SK-N-SH (cell line): Measurements from ENCODE around the gene PPP2R3C. TPM values are rescaled to one million over a fixed set of nuclear protein-coding genes. Genes with fewer than 3 reads are reported as not detected.
A peak's percentile ranks its signal among the peaks of the same experiment; 100 is the strongest.
"Not testable (repeated sequence)": the region's sequence is repeated elsewhere in the genome, so short reads cannot be mapped to it uniquely, and the experiment has no call there.

Experiments
- CTCF ChIA-PET: fragments of 300-600, 350-600 bp; formaldehyde crosslinking; extraction: SDS; loops from one replicate; lab custom pipeline; 2021; lab: Yijun Ruan, JAX
- POLR2A ChIA-PET: fragments of 350-600 bp; sonication (Branson Sonifier 250); formaldehyde crosslinking; extraction: SDS; loops from one replicate; lab custom pipeline; 2020; ENCODE audit warnings: antibody characterized with exemption, inconsistent platforms; lab: Yijun Ruan, JAX
- DNase-seq: peaks from one replicate; pipeline ENCODE4 v3.0.0; 2012
- H2AFZ ChIP-seq: fragments of 200-600 bp; sonication (generic); 2 replicates; pipeline ENCODE4 v1.8.1; 2016; ENCODE audit warnings: antibody characterized with exemption, mild to moderate bottlenecking, low read depth
- H3F3A ChIP-seq: fragments of 200-600 bp; sonication (generic); replicated peaks from 2 replicates; pipeline ENCODE3; 2016; ENCODE audit warnings: antibody characterized with exemption, mild to moderate bottlenecking; ENCODE audit not compliant: insufficient read depth
- H3K27ac ChIP-seq, 2 experiments: fragments of 200-500 bp in 1 of 2; fragments of 200-600 bp in 1 of 2; sonication (Bioruptor generic) in 1 of 2; sonication (generic), shearing (Covaris generic) in 1 of 2; 2 replicates each; pipeline versions ENCODE4 v1.5.1 to v1.6.1; 2014 to 2016; ENCODE audit warnings: low read depth in 2 of 2, inconsistent platforms in 1 of 2, low read length in 1 of 2, mild to moderate bottlenecking in 1 of 2, mixed read lengths in 1 of 2
- H3K27me3 ChIP-seq: fragments of 200-600 bp; sonication (generic), shearing (Covaris generic); 2 replicates; pipeline ENCODE4 v1.6.1; 2016; ENCODE audit warnings: mixed run types; ENCODE audit not compliant: insufficient read depth
- H3K36me3 ChIP-seq, 2 experiments: fragments of 200-500 bp in 1 of 2; fragments of 200-600 bp in 1 of 2; sonication (Bioruptor generic) in 1 of 2; sonication (generic) in 1 of 2; replicated peaks in 1 of 2; 2 replicates each; pipeline versions ENCODE3 to v1.5.1; 2014 to 2016; ENCODE audit warnings: low read length in 1 of 2, mild to moderate bottlenecking in 1 of 2; ENCODE audit not compliant: insufficient read depth in 2 of 2, control insufficient read depth in 1 of 2
- H3K4me1 ChIP-seq, 2 experiments: fragments of 200-500 bp in 1 of 2; fragments of 200-600 bp in 1 of 2; sonication (Bioruptor generic) in 1 of 2; sonication (generic), shearing (Covaris generic) in 1 of 2; 2 replicates each; pipeline versions ENCODE4 v1.5.1 to v1.6.1; 2014 to 2016; ENCODE audit warnings: low read depth in 1 of 2, low read length in 1 of 2, mixed run types in 1 of 2; ENCODE audit not compliant: insufficient read depth in 2 of 2, control insufficient read depth in 1 of 2
- H3K4me2 ChIP-seq: fragments of 200-600 bp; sonication (generic), shearing (Covaris generic); 2 replicates; pipeline ENCODE4 v1.6.1; 2017; ENCODE audit warnings: mixed run types
- H3K4me3 ChIP-seq, 2 experiments: fragments of 200-500 bp in 1 of 2; fragments of 200-600 bp in 1 of 2; sonication (Bioruptor generic) in 1 of 2; sonication (generic), shearing (Covaris generic) in 1 of 2; 2 replicates each; pipeline versions ENCODE4 v1.5.1 to v1.8.1; 2014 to 2016; ENCODE audit warnings: low read depth in 2 of 2, inconsistent platforms in 1 of 2, low read length in 1 of 2, mild to moderate bottlenecking in 1 of 2, mixed read lengths in 1 of 2, moderate library complexity in 1 of 2
- H3K79me2 ChIP-seq: fragments of 200-600 bp; sonication (generic); 2 replicates; pipeline ENCODE4 v1.8.1; 2017; ENCODE audit warnings: mild to moderate bottlenecking; ENCODE audit not compliant: insufficient read depth
- H3K9ac ChIP-seq: fragments of 200-600 bp; sonication (generic); 2 replicates; pipeline ENCODE4 v1.6.1; 2017; ENCODE audit warnings: mixed run types
- H3K9me2 ChIP-seq: fragments of 200-600 bp; sonication (generic); 2 replicates; pipeline ENCODE4 v1.6.1; 2017; ENCODE audit warnings: mixed run types
- H3K9me3 ChIP-seq: fragments of 200-600 bp; sonication (generic); 2 replicates; pipeline ENCODE4 v1.6.1; 2017; ENCODE audit warnings: mixed run types, mild to moderate bottlenecking, moderate library complexity
- H4K20me1 ChIP-seq: fragments of 200-600 bp; sonication (generic); 2 replicates; pipeline ENCODE4 v1.6.1; 2017; ENCODE audit warnings: mild to moderate bottlenecking, mixed run types; ENCODE audit not compliant: insufficient read depth
- CHD2 ChIP-seq: fragments of 150-350 bp; IDR thresholded peaks from 2 replicates; pipeline ENCODE4 v1.6.1; 2018; ENCODE audit warnings: low read length; ENCODE audit not compliant: partially characterized antibody
- EP300 ChIP-seq, 2 experiments: IDR thresholded peaks; 2 replicates each; pipeline versions ENCODE4 v1.4.0 to v1.6.1; 2012; ENCODE audit warnings: borderline replicate concordance in 1 of 2, low read depth in 1 of 2, low read length in 1 of 2
- EZH2phosphoT487 ChIP-seq: fragments of 200-600 bp; sonication (generic); IDR thresholded peaks from 2 replicates; pipeline ENCODE4 v1.6.1; 2017; ENCODE audit warnings: low read depth, mixed run types, mild to moderate bottlenecking, antibody characterized with exemption, moderate library complexity, borderline replicate concordance
- GATA2 ChIP-seq: sonication (generic); formaldehyde crosslinking; IDR thresholded peaks from 2 replicates; pipeline ENCODE4 v1.5.0; 2020; ENCODE audit warnings: mild to moderate bottlenecking, missing genetic modification reagents
- JUND ChIP-seq: IDR thresholded peaks from 2 replicates; pipeline ENCODE4 v1.4.0; 2012
- MXI1 ChIP-seq: IDR thresholded peaks from 2 replicates; pipeline ENCODE4 v1.6.1; 2012; ENCODE audit warnings: mild to moderate bottlenecking, low read depth, low read length, improper control_type of control experiment
- POLR2AphosphoS5 ChIP-seq: IDR thresholded peaks from 2 replicates; pipeline ENCODE4 v1.6.1; 2012; ENCODE audit warnings: low read depth, low read length
- RAD21 ChIP-seq: IDR thresholded peaks from 2 replicates; pipeline ENCODE4 v1.6.1; 2012; ENCODE audit warnings: mild to moderate bottlenecking, low read length
- SIN3A ChIP-seq: IDR thresholded peaks from 2 replicates; pipeline ENCODE4 v1.6.1; 2012; ENCODE audit warnings: low read depth, mild to moderate bottlenecking, low read length, moderate library complexity, borderline replicate concordance
- TAF1 ChIP-seq: IDR thresholded peaks from 2 replicates; pipeline ENCODE4 v1.6.1; 2012; ENCODE audit warnings: low read depth, mild to moderate bottlenecking, low read length, moderate library complexity, borderline replicate concordance
- WGBS: methylation state at CpG from one replicate; pipeline ENCODE4 v1.1.6; 2017; ENCODE audit warnings: low lambda C conversion rate; 5-methylcytosine and 5-hydroxymethylcytosine counted together
- polyA plus RNA-seq, 3 experiments: library from polyadenylated mRNA; depleted of rRNA; stranded (reverse); fragments of >200 nt; gene quantifications; 2 replicates each; pipeline ENCODE4 v1.2.3, GENCODE V29; 2012
- TF ChIP-seq, protein P1 (sequence below): fragments of 150-350 bp; IDR thresholded peaks from 2 replicates; pipeline ENCODE4 v1.6.1; 2017; ENCODE audit warnings: antibody characterized with exemption, low read length, low read depth, borderline replicate concordance
- TF ChIP-seq, protein P2 (sequence below): IDR thresholded peaks from 2 replicates; pipeline ENCODE4; 2012
- TF ChIP-seq, protein P3 (sequence below): IDR thresholded peaks from 2 replicates; pipeline ENCODE4 v1.4.0; 2012; ENCODE audit warnings: low read depth, borderline replicate concordance
- TF ChIP-seq, protein P4 (sequence below): fragments of 150-350 bp; IDR thresholded peaks from 2 replicates; pipeline ENCODE4 v1.6.1; 2016; ENCODE audit warnings: mild to moderate bottlenecking, low read depth, low read length

Gene PPP2R3C
- polyA plus RNA-seq, 1 of the 3 experiments (the other 2 are of a cell fraction): 6.2 TPM

DNA sequence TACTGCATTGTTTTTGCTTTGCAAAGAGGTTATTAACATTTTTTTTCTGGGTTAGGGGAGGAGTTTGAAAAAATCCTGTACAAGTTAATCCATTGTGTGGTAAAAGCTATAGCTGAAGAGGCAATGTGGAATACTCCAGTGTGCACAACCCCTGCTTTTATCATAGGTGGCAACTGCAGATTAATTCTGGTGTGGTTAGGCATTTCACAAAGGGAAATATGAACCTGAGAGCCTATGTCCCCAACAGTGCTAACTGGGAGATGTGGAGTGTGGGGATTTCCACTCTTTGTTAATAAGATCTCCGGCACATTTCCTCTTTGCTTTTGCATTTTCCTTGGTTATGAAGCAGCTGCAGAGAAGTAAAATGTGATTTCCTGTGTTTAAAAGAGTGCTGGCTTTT lies 34.2 kb upstream of the PPP2R3C start:
- Histone ChIP-seq H3K4me2 (0 out of 2 replicates have a peak overlapping the region, but pooled peaks have one; percentile 3), H3K4me3 (no peak overlapping the region), H3F3A (peaks cover 11% of the 10 kb centered on the region), H3K27me3 (no peaks in the 10 kb centered on the region), H3K27ac (peak overlapping the region; percentile 35 to 76), H3K4me1 (peaks cover 11 to 33% of the 10 kb centered on the region in 2 experiments), H3K9me3 (no peaks in the 10 kb centered on the region), H2AFZ (no peak overlapping the region), H4K20me1 (no peaks in the 10 kb centered on the region), H3K36me3 (peaks cover 3 to 14% of the 10 kb centered on the region in 2 experiments), H3K9me2 (no peaks in the 10 kb centered on the region), H3K9ac (no peak overlapping the region), H3K79me2 (peaks cover 15% of the 10 kb centered on the region; the same call in 1 of the 2 replicates)
- POLR2A ChIA-PET: no interaction called here
- CTCF ChIA-PET: interaction anchor here (1.0 to 4.6 kb wide), 2 partner anchors 15 to 73 kb away, joined by 3 to 20 read pairs; no protein-coding TSS in a partner anchor
- WGBS: 26% methylated on average over 1 of the region's 1 CpG
- TF ChIP-seq, protein P1, sequence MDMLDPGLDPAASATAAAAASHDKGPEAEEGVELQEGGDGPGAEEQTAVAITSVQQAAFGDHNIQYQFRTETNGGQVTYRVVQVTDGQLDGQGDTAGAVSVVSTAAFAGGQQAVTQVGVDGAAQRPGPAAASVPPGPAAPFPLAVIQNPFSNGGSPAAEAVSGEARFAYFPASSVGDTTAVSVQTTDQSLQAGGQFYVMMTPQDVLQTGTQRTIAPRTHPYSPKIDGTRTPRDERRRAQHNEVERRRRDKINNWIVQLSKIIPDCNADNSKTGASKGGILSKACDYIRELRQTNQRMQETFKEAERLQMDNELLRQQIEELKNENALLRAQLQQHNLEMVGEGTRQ: no peak
- TF ChIP-seq, protein P2, sequence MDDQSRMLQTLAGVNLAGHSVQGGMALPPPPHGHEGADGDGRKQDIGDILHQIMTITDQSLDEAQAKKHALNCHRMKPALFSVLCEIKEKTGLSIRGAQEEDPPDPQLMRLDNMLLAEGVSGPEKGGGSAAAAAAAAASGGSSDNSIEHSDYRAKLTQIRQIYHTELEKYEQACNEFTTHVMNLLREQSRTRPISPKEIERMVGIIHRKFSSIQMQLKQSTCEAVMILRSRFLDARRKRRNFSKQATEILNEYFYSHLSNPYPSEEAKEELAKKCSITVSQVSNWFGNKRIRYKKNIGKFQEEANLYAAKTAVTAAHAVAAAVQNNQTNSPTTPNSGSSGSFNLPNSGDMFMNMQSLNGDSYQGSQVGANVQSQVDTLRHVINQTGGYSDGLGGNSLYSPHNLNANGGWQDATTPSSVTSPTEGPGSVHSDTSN: no peak
- TF ChIP-seq GATA2: no peak
- DNase-seq: peak; percentile 21

DNA sequence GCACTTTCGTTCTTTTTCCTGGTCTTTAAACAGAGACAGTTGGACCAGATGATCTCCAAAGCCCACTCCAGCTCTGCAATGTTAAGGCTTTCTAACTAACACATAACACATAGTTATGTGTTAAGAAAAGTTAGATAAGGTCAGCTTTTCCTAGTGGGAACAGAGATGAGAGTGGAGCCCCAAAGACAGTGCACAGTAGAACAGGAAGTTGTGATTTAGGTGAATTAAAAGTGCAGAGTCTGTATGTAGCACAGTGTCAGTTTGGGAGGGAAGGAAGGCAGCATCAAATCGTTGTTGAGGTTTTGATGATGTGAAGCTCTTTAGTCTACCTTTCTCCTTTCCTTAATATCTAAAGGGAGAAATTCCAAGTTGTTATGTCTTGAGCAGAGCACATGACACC lies 32.2 kb upstream of the PPP2R3C start:
- no peaks in the 10 kb centered on the region for H4K20me1 ChIP-seq
- TF ChIP-seq, protein P1: no peak
- TF ChIP-seq EZH2phosphoT487 (no peak), MXI1 (no peak), POLR2AphosphoS5 (no peak), GATA2 (no peak), RAD21 (no peak), JUND (no peak), TAF1 (no peak), CHD2 (no peak), SIN3A (no peak), EP300 (IDR thresholded peaks at IDR 0.05; ENCODE audit: borderline replicate concordance in 1 of 2, low read depth in 1 of 2, low read length in 1 of 2) (no peak)
- TF ChIP-seq, protein P3, sequence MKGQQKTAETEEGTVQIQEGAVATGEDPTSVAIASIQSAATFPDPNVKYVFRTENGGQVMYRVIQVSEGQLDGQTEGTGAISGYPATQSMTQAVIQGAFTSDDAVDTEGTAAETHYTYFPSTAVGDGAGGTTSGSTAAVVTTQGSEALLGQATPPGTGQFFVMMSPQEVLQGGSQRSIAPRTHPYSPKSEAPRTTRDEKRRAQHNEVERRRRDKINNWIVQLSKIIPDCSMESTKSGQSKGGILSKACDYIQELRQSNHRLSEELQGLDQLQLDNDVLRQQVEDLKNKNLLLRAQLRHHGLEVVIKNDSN: no peak
- TF ChIP-seq, protein P4, sequence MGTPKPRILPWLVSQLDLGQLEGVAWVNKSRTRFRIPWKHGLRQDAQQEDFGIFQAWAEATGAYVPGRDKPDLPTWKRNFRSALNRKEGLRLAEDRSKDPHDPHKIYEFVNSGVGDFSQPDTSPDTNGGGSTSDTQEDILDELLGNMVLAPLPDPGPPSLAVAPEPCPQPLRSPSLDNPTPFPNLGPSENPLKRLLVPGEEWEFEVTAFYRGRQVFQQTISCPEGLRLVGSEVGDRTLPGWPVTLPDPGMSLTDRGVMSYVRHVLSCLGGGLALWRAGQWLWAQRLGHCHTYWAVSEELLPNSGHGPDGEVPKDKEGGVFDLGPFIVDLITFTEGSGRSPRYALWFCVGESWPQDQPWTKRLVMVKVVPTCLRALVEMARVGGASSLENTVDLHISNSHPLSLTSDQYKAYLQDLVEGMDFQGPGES: no peak
- TF ChIP-seq, all 33 proteins: peak for 0
- no peak overlapping the region for H3K4me3 ChIP-seq
- no peak overlapping the region for H2AFZ ChIP-seq
- no peak overlapping the region for H3K27ac ChIP-seq
- H3K9ac ChIP-seq: no peak overlapping the region
- H3K27me3 ChIP-seq: no peaks in the 10 kb centered on the region
- peaks cover 10 to 16% of the 10 kb centered on the region in 2 experiments; a peak in 3 of 4 replicates for H3K4me1 ChIP-seq
- ChIA-PET POLR2A (no interaction called here), CTCF (interaction anchor here (0.8 to 4.6 kb wide), 5 partner anchors 13 to 260 kb away, joined by 3 to 20 read pairs (median 3); no protein-coding TSS in a partner anchor)
- H3K9me2 ChIP-seq: no peaks in the 10 kb centered on the region
- peaks cover 4% of the 10 kb centered on the region for H3F3A ChIP-seq
- DNase-seq: no peak
- no peak overlapping the region for H3K4me2 ChIP-seq
- H3K79me2 ChIP-seq: peaks cover 10% of the 10 kb centered on the region; the same call in 1 of the 2 replicates
- 88% methylated on average over 2 of the region's 2 CpGs for WGBS
- H3K36me3 ChIP-seq: peaks cover 8 to 9% of the 10 kb centered on the region in 2 experiments
- no peaks in the 10 kb centered on the region for H3K9me3 ChIP-seq

DNA sequence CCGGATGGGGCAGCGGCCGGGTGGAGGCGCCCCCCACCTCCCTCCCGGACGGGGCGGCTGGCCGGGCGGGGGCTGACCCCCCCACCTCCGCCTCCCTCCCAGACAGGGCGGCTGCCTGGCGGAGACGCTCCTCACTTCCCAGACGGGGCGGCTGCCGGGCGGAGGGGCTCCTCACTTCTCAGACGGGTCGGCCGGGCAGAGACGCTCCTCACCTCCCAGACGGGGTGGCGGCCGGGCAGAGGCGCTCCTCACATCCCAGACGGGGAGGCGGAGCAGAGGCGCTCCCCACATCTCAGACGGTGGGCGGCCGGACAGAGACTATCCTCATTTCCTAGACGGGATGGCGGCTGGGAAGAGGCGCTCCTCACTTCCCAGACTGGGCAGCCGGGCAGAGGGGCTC lies 30.7 kb upstream of the PPP2R3C start:
- H3K9me2 ChIP-seq, H3K4me2 ChIP-seq, H3F3A ChIP-seq, H3K27ac ChIP-seq, POLR2A ChIA-PET, H3K27me3 ChIP-seq, H3K9me3 ChIP-seq, H3K4me3 ChIP-seq, DNase-seq, CTCF ChIA-PET, H3K9ac ChIP-seq, H4K20me1 ChIP-seq, H2AFZ ChIP-seq: not testable (repeated sequence)
- WGBS: 90% methylated on average over 12 of the region's 35 CpGs
- Histone ChIP-seq H3K36me3 (peaks cover 0 to 17% of the 10 kb centered on the region in 2 experiments), H3K4me1 (peaks cover 9 to 11% of the 10 kb centered on the region in 2 experiments; a peak in 3 of 4 replicates), H3K79me2 (peaks cover 12% of the 10 kb centered on the region; the same call in 1 of the 2 replicates)
